HG03571 (cell line): ENCODE data around the gene NDRG3.

Source experiments
- ATAC-seq: cut with Tn5 transposase; IDR thresholded peaks from one replicate; pipeline ENCODE4 v1.9.1; 2021; ENCODE audit not compliant: unreplicated experiment

NDRG3 gene

GRCh38 chr20:36761125-36761524 lies 15.2 kb upstream of the NDRG3 start:
- no peak for ATAC-seq

GRCh38 chr20:36760647-36761046 lies 14.8 kb upstream of the NDRG3 start:
- ATAC-seq, result no peak

- ATAC-seq, result no peak
Observed at GRCh38 chr20:36758276-36758675, 12.4 kb upstream of the NDRG3 start.

- ATAC-seq, result no peak
Observed at GRCh38 chr20:36756496-36756895, 10.6 kb upstream of the NDRG3 start.

GRCh38 chr20:36754656-36755222 lies 8.8 kb upstream of the NDRG3 start:
- no peak for ATAC-seq

GRCh38 chr20:36752582-36752981 lies 6.7 kb upstream of the NDRG3 start:
- ATAC-seq, result no peak

GRCh38 chr20:36745234-36745926 lies 510 bp downstream of the NDRG3 start:
- peak; percentile 27 for ATAC-seq

- ATAC-seq, result no peak
Observed at GRCh38 chr20:36744764-36745191, 1.1 kb downstream of the NDRG3 start.

GRCh38 chr20:36744243-36744642 lies 1.6 kb downstream of the NDRG3 start:
- ATAC-seq, result no peak

- ATAC-seq, result no peak
Observed at GRCh38 chr20:36742558-36742957, 3.3 kb downstream of the NDRG3 start.

GRCh38 chr20:36741072-36741471 lies 4.8 kb downstream of the NDRG3 start:
- ATAC-seq, result no peak

- no peak for ATAC-seq
Observed at GRCh38 chr20:36737183-36737499, 8.7 kb downstream of the NDRG3 start.

- no peak for ATAC-seq
Observed at GRCh38 chr20:36736451-36737182, 9.3 kb downstream of the NDRG3 start.

GRCh38 chr20:36732456-36732855 lies 13.4 kb downstream of the NDRG3 start:
- no peak for ATAC-seq

GRCh38 chr20:36728986-36729385 lies 16.9 kb downstream of the NDRG3 start:
- ATAC-seq, result no peak

- ATAC-seq, result no peak
Observed at GRCh38 chr20:36726168-36726567, 19.7 kb downstream of the NDRG3 start.

GRCh38 chr20:36720510-36720909 lies 25.4 kb downstream of the NDRG3 start:
- ATAC-seq, result no peak

- ATAC-seq, result no peak
Observed at GRCh38 chr20:36717657-36718056, 28.2 kb downstream of the NDRG3 start.

- no peak for ATAC-seq
Observed at GRCh38 chr20:36717021-36717420, 28.9 kb downstream of the NDRG3 start.

GRCh38 chr20:36712775-36713174 lies 33.1 kb downstream of the NDRG3 start:
- no peak for ATAC-seq

- no peak for ATAC-seq
Observed at GRCh38 chr20:36709126-36709525, 36.8 kb downstream of the NDRG3 start.

GRCh38 chr20:36703530-36703929 lies 42.4 kb downstream of the NDRG3 start:
- no peak for ATAC-seq
